Gastroesophageal sphincter (tissue), 4 donors: ENCODE results near the gene TNS1. TPM values are rescaled to one million over a fixed set of nuclear protein-coding genes. Genes with fewer than 3 reads are reported as not detected.

ENCODE experiments used
- ATAC-seq: fragments of 150-250 bp; one replicate; pipeline ENCODE4 v1.9.1; 2016; ENCODE audit warnings: mild to moderate bottlenecking, moderate library complexity
- H3K27ac ChIP-seq, 4 donors: fragments of 200-600 bp; sonication (generic) in 3 of 4; 1 replicate in 3 of 4; 2 replicates in 1 of 4; pipeline ENCODE4 v1.5.1; 2016 to 2019
- H3K27me3 ChIP-seq: fragments of 200-600 bp; sonication (generic); one replicate; pipeline ENCODE4 v1.5.1; 2019
- H3K36me3 ChIP-seq, 2 donors: fragments of 200-600 bp; sonication (generic); one replicate each; pipeline ENCODE4 v1.5.1; 2019; ENCODE audit warnings: control low read depth in 1 of 2
- H3K4me1 ChIP-seq, 3 donors: fragments of 200-600 bp; sonication (generic); 1 replicate in 2 of 3; 2 replicates in 1 of 3; pipeline ENCODE4 v1.5.1; 2016 to 2019; ENCODE audit warnings: control low read depth in 2 of 3
- H3K4me3 ChIP-seq, 2 donors: fragments of 200-600 bp; sonication (generic); one replicate each; pipeline ENCODE4 v1.5.1; 2019; ENCODE audit warnings: mild to moderate bottlenecking in 1 of 2, moderate library complexity in 1 of 2
- H3K9me3 ChIP-seq, 3 donors: fragments of 200-600 bp; sonication (generic); one replicate each; pipeline ENCODE4 v1.5.1; 2017 to 2019; ENCODE audit warnings: control low read depth in 2 of 3
- CTCF ChIP-seq, 4 experiments: fragments of 200-600 bp in 2 of 4; fragments of 450-650 bp in 2 of 4; sonication (generic) in 1 of 4; IDR thresholded peaks; one replicate each; pipeline ENCODE4 v1.5.1; 2017 to 2019; ENCODE audit warnings: antibody characterized with exemption in 4 of 4, mild to moderate bottlenecking in 2 of 4, moderate library complexity in 2 of 4
- EP300 ChIP-seq: sonication (generic); formaldehyde crosslinking; IDR thresholded peaks from one replicate; pipeline ENCODE4 v1.6.1; 2017; ENCODE audit warnings: antibody characterized with exemption, mild to moderate bottlenecking
- POLR2A ChIP-seq, 2 donors: fragments of 450-650 bp; IDR thresholded peaks; one replicate each; pipeline ENCODE4 v1.6.1; 2017; ENCODE audit warnings: antibody characterized with exemption in 2 of 2, mild to moderate bottlenecking in 2 of 2, moderate library complexity in 1 of 2
- POLR2AphosphoS5 ChIP-seq: sonication (generic); formaldehyde crosslinking; IDR thresholded peaks from one replicate; pipeline ENCODE4 v1.6.1; 2017; ENCODE audit warnings: antibody characterized with exemption
- WGBS, 2 donors: methylation state at CpG; one replicate each; pipeline ENCODE4 v1.1.5; 2018; ENCODE audit warnings: low coverage in 1 of 2; 5-methylcytosine and 5-hydroxymethylcytosine counted together
- total RNA-seq, 4 donors: library from RNA; depleted of rRNA; stranded (reverse); fragments of >200 nt; gene quantifications; one replicate each; pipeline ENCODE4 v1.1.0, GENCODE V29; 2016

The TNS1 gene
- total RNA-seq, 4 donors from 2014 or later = 825 to 2,193 (median 1,462) TPM

GRCh38 chr2:218017211-218018053 lies 14.6 kb upstream of the TNS1 start:
- 50 to 67% methylated on average over 2 to 4 of the region's 7 CpGs for WGBS, 2 donors
- Histone ChIP-seq H3K4me1 (peaks cover 0 to 46% (median 16%) of the 10 kb centered on the region in 3 donors), H3K27me3 (no peaks in the 10 kb centered on the region), H3K9me3 (no peaks in the 10 kb centered on the region), H3K27ac (peak overlapping the region in 3 of 4 donors; percentile 26 to 57 (median 48)), H3K36me3 (no peaks in the 10 kb centered on the region), H3K4me3 (no peak overlapping the region)
- no peak for TF ChIP-seq EP300
- TF ChIP-seq POLR2AphosphoS5 = no peak
- no peak for TF ChIP-seq CTCF (IDR thresholded peaks at IDR 0.05)
- TF ChIP-seq POLR2A (IDR thresholded peaks at IDR 0.05) = no peak
- ATAC-seq = peak; percentile 73

DNA sequence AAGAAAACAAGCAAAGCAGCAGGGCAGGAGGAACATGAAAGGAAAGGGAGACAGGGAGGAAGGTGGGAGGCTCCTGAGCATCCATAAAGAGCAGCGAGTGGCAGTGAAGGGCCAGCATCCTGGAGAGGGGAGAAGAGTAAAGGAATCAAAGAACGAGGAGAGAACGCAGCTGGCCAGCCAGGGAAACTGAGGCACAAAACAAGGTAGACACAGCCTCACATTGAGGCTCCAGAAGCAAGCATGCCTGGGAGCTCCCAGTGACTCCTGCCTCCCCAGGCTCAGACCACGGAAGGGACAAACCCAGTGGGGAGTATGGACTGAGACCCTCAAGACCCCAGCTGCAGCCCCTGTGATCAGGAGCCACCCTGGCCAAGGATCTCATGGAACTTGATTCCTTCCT lies 14.0 kb upstream of the TNS1 start:
- WGBS, 2 donors = 79 to 85% methylated on average over 3 to 4 of the region's 4 CpGs
- no peak for ATAC-seq
- peak overlapping the region in 2 of 4 donors; percentile 26 to 57 for H3K27ac ChIP-seq

GRCh38 chr2:218015586-218016521 lies 13.1 kb upstream of the TNS1 start:
- Histone ChIP-seq H3K27me3 (peaks cover 8% of the 10 kb centered on the region), H3K36me3 (no peaks in the 10 kb centered on the region), H3K4me3 (no peak overlapping the region), H3K4me1 (peaks cover 0 to 38% (median 17%) of the 10 kb centered on the region in 3 donors), H3K27ac (no peak overlapping the region), H3K9me3 (no peaks in the 10 kb centered on the region)
- WGBS, 2 donors = 20 to 25% methylated on average over 2 to 3 of the region's 11 CpGs
- no peak for ATAC-seq
- TF ChIP-seq EP300 = no peak
- no peak for TF ChIP-seq POLR2AphosphoS5
- no peak for TF ChIP-seq CTCF (IDR thresholded peaks at IDR 0.05)
- no peak for TF ChIP-seq POLR2A (IDR thresholded peaks at IDR 0.05)

More for the DNA sequence above, 14.0 kb upstream of the TNS1 start:
- peaks cover 0 to 42% (median 16%) of the 10 kb centered on the region in 3 donors for H3K4me1 ChIP-seq
- no peaks in the 10 kb centered on the region for H3K36me3 ChIP-seq
- TF ChIP-seq POLR2A (IDR thresholded peaks at IDR 0.05) (no peak), CTCF (IDR thresholded peaks at IDR 0.05) (no peak), POLR2AphosphoS5 (no peak), EP300 (no peak)
- H3K27me3 ChIP-seq = no peaks in the 10 kb centered on the region
- no peak overlapping the region for H3K4me3 ChIP-seq
- H3K9me3 ChIP-seq = no peaks in the 10 kb centered on the region

DNA sequence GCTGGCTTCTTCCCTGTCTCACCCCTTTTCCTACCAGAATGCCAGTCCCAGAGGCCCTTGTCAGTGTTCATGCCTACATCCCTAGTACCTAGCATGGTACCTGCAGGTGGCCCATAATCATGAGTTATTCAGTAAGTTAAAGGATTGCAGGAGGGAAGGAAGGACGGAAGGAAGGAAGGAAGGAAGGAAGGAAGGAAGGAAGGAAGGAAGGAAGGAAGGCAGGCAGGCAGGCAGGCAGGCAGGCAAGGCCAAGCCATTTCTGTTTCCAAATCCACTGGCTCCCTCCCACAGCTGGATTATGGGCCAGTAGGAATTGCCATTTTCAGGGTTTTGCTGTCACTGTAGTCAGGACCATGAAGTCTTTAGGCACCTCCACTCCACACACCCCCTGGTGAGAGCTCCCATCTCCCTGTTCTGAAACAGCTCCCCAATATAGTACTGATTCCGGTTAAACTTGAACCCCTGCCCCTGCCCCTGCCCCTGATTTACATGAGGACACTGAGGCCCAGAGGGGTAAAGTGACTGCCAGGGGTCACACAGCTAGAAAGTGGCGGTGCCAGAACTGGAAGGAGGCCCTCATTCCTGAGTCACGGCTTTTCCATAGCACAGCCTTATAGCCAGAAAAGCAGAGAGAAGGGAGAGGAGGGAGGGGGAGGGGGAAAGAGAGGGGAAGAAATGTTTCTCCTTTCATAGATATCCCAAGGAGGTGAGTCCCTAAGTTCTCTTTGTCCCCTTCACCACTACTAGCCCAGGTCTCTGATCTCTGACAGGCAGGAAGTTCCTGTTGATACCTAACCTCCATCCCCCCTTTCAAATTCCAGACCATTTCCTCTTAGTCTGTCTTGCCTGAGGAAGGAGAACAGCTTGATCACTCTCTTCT lies 12.2 kb upstream of the TNS1 start:
- peaks cover 0 to 47% (median 26%) of the 10 kb centered on the region in 3 donors for H3K4me1 ChIP-seq
- 100% methylated on average over 1 of the region's 4 CpGs for WGBS, 2 donors
- no peaks in the 10 kb centered on the region for H3K9me3 ChIP-seq
- H3K27me3 ChIP-seq = peaks cover 17% of the 10 kb centered on the region
- no peak overlapping the region for H3K4me3 ChIP-seq
- no peak for TF ChIP-seq POLR2AphosphoS5
- no peak for TF ChIP-seq POLR2A (IDR thresholded peaks at IDR 0.05)
- TF ChIP-seq CTCF (IDR thresholded peaks at IDR 0.05) = no peak
- no peak for TF ChIP-seq EP300
- no peak overlapping the region for H3K27ac ChIP-seq
- H3K36me3 ChIP-seq = no peaks in the 10 kb centered on the region
- ATAC-seq = no peak
